Upper lobe of left lung (tissue), 4 donors: ENCODE data around the gene ARHGEF4.

ENCODE experiments used
- CTCF ChIP-seq, 6 experiments: fragments of 450-650 bp in 4 of 6; fragments of 200-600 bp in 2 of 6; sonication (generic) in 2 of 6; IDR thresholded peaks; one replicate each; pipeline ENCODE4 v1.5.1; 2016 to 2019; ENCODE audit warnings: antibody characterized with exemption in 6 of 6
- EP300 ChIP-seq, 4 donors: sonication (generic); formaldehyde crosslinking; IDR thresholded peaks; one replicate each; pipeline ENCODE4 v1.5.1; 2017; ENCODE audit warnings: antibody characterized with exemption in 4 of 4, control low read depth in 2 of 4
- POLR2A ChIP-seq, 4 donors: fragments of 450-650 bp; IDR thresholded peaks; one replicate each; pipeline ENCODE4 v1.5.1; 2016 to 2017; ENCODE audit warnings: antibody characterized with exemption in 4 of 4, mild to moderate bottlenecking in 2 of 4
- POLR2AphosphoS5 ChIP-seq, 2 donors: sonication (generic); formaldehyde crosslinking; IDR thresholded peaks; one replicate each; pipeline ENCODE4 v1.5.1; 2017; ENCODE audit warnings: antibody characterized with exemption in 2 of 2

GRCh38 chr2:131008967-131009366, 172.3 kb downstream of the ARHGEF4 start:
- TF ChIP-seq POLR2AphosphoS5 (IDR thresholded peaks at IDR 0.05) (no peak), CTCF (IDR thresholded peaks at IDR 0.05) (no peak), EP300 (IDR thresholded peaks at IDR 0.05) (no peak), POLR2A (IDR thresholded peaks at IDR 0.05) (no peak)
